Pancreas (tissue), 10 donors: Measurements from ENCODE around the gene ZCCHC17. TPM values are rescaled to one million over a fixed set of nuclear protein-coding genes. Genes with fewer than 3 reads are reported as not detected.

ENCODE experiments used
- ATAC-seq, 4 donors: fragments of 200-7000 bp; cut with Tn5 transposase; one replicate each; pipeline versions ENCODE4 v1.8.0 to v1.9.1; 2020; ENCODE audit warnings: mild to moderate bottlenecking in 4 of 4, moderate library complexity in 4 of 4
- DNase-seq, 6 donors: peaks; one replicate each; pipeline ENCODE4 v3.0.0-alpha.2; 2020
- FAIRE-seq: peaks from 2 replicates; lab custom pipeline; 2012; peaks lifted over from hg19 to GRCh38; lab: Jason Lieb, UNC
- H3K27ac ChIP-seq, 4 donors: fragments of 200-600 bp; sonication (generic); 1 replicate in 3 of 4; 2 replicates in 1 of 4; pipeline versions ENCODE4 v1.5.0 to v1.8.0; 2020
- H3K27me3 ChIP-seq, 4 donors: fragments of 200-600 bp; one replicate each; pipeline ENCODE4 v1.8.0; 2021
- H3K36me3 ChIP-seq, 3 donors: fragments of 200-600 bp; sonication (generic) in 1 of 3; one replicate each; pipeline versions ENCODE4 v1.5.0 to v1.8.0; 2020 to 2021
- H3K4me1 ChIP-seq, 3 donors: fragments of 200-600 bp; one replicate each; pipeline ENCODE4 v1.8.0; 2021
- H3K4me3 ChIP-seq, 4 donors: fragments of 200-600 bp; sonication (generic) in 2 of 4; one replicate each; pipeline versions ENCODE4 v1.5.0 to v1.8.0; 2020 to 2021
- H3K9me3 ChIP-seq, 4 donors: fragments of 200-600 bp; one replicate each; pipeline ENCODE4 v1.8.0; 2021
- CTCF ChIP-seq, 4 donors: fragments of 200-600 bp; sonication (generic) in 3 of 4; IDR thresholded peaks; one replicate each; pipeline versions ENCODE4 v1.5.0 to v1.8.0; 2021; ENCODE audit warnings: antibody characterized with exemption in 4 of 4
- WGBS, 2 donors: extraction: QIAGEN DNeasy Blood & Tissue Kit; methylation state at CpG; one replicate each; pipeline ENCODE4 v1.1.7; 2013; 5-methylcytosine and 5-hydroxymethylcytosine counted together
- intact Hi-C, 3 donors: fragments of 100-400 bp; cut with DNase I; formaldehyde crosslinking; loops; one replicate each; pipeline versions ENCODE4 v1.11.1 to v1.14.2; 2022
- polyA plus RNA-seq, 2 donors: library from polyadenylated mRNA; stranded (reverse); fragments of 200-250 nt; gene quantifications; one replicate each; pipeline ENCODE4 v1.2.3, GENCODE V29; 2013
- total RNA-seq, 6 donors: library from RNA; stranded (reverse); fragmentation: NEBNext Ultra II Directional in 4 of 6; extraction: Animal tissue kit (Norgen Biotek cat#: 25700) in 4 of 6; gene quantifications; one replicate each; pipeline versions ENCODE4 v1.2.1 to v1.2.4, GENCODE V29; 2021 to 2023
- donor health status: healthy with polysubstance abuse.
- donor health status: DM: no; HTN: no; CAD: no; lungs with moderate emphysema.
- donor health status: DM: no; HTN: no; CAD: no.
- donor health status: control.
- donor health status: control.
- donor health status: Bipolar disorder and iron deficiency.
- donor health status: DM: yes; HTN: yes; CAD: no.
- donor health status: DM: no; HTN: no; CAD: no.
- donor health status: DM: no; HTN: no; CAD: no.
- donor health status: DM: yes; HTN: yes; CAD: no.

ZCCHC17 gene
- total and polyA plus RNA-seq, 8 donors, result 5.6 to 20.3 (median 9.5) TPM

GRCh38 chr1:31345635-31346034 is 48.8 kb downstream of the ZCCHC17 start:
- 89 to 96% methylated on average over 2 of the region's 2 CpGs for WGBS, 2 donors
- Histone ChIP-seq H3K4me3 (no peak overlapping the region), H3K27me3 (no peaks in the 10 kb centered on the region), H3K4me1 (no peaks in the 10 kb centered on the region), H3K9me3 (no peaks in the 10 kb centered on the region), H3K36me3 (peaks cover 0 to 8% (median 0%) of the 10 kb centered on the region in 3 donors), H3K27ac (no peak overlapping the region)
- TF ChIP-seq CTCF (IDR thresholded peaks at IDR 0.05), result no peak
- intact Hi-C loops, result no loop called here
- ATAC-seq (no peak), FAIRE-seq (no peak), DNase-seq (no peak)

GRCh38 chr1:31346785-31347184 is 50.0 kb downstream of the ZCCHC17 start:
- Histone ChIP-seq H3K36me3 (peaks cover 0 to 8% (median 8%) of the 10 kb centered on the region in 3 donors), H3K27me3 (no peaks in the 10 kb centered on the region), H3K4me1 (no peaks in the 10 kb centered on the region), H3K27ac (no peak overlapping the region), H3K9me3 (no peaks in the 10 kb centered on the region), H3K4me3 (no peak overlapping the region)
- ATAC-seq (no peak), DNase-seq (no peak), FAIRE-seq (no peak)
- no peak for TF ChIP-seq CTCF (IDR thresholded peaks at IDR 0.05)
- intact Hi-C loops, result no loop called here

- Histone ChIP-seq H3K9me3 (no peaks in the 10 kb centered on the region), H3K27me3 (no peaks in the 10 kb centered on the region), H3K4me3 (no peak overlapping the region), H3K36me3 (peaks cover 0 to 9% (median 8%) of the 10 kb centered on the region in 3 donors), H3K4me1 (no peaks in the 10 kb centered on the region), H3K27ac (no peak overlapping the region)
- no peak for TF ChIP-seq CTCF (IDR thresholded peaks at IDR 0.05)
- no peak for DNase-seq
- intact Hi-C loops, result no loop called here
- FAIRE-seq, result no peak
- 85 to 88% methylated on average over 1 of the region's 1 CpG for WGBS, 2 donors
- ATAC-seq, result no peak
Observed at GRCh38 chr1:31348449-31348848, 51.6 kb downstream of the ZCCHC17 start.

- intact Hi-C loops, result no loop called here
- WGBS, 2 donors, result 38 to 39% methylated on average over 3 of the region's 3 CpGs
- Histone ChIP-seq H3K27ac (no peak overlapping the region), H3K36me3 (peaks cover 0 to 9% (median 8%) of the 10 kb centered on the region in 3 donors), H3K4me1 (no peaks in the 10 kb centered on the region), H3K27me3 (no peaks in the 10 kb centered on the region), H3K9me3 (no peaks in the 10 kb centered on the region), H3K4me3 (no peak overlapping the region)
- TF ChIP-seq CTCF (IDR thresholded peaks at IDR 0.05), result no peak
- ATAC-seq, result peak in 1 of 4 donors; percentile 28
- FAIRE-seq, result no peak
- no peak for DNase-seq
Observed at GRCh38 chr1:31354283-31354682, 57.5 kb downstream of the ZCCHC17 start.

- DNase-seq, result no peak
- no peak overlapping the region for H3K4me3 ChIP-seq
- no peak overlapping the region for H3K27ac ChIP-seq
- no peaks in the 10 kb centered on the region for H3K27me3 ChIP-seq
- 91 to 93% methylated on average over 2 of the region's 2 CpGs for whole genome bisulfite sequencing, 2 donors
- TF ChIP-seq CTCF (IDR thresholded peaks at IDR 0.05), result no peak
- H3K4me1 ChIP-seq, result no peaks in the 10 kb centered on the region
- no peak for FAIRE-seq
- no peaks in the 10 kb centered on the region for H3K9me3 ChIP-seq
- peaks cover 0 to 4% (median 0%) of the 10 kb centered on the region in 3 donors for H3K36me3 ChIP-seq
- intact Hi-C loops, result no loop called here
- no peak for ATAC-seq
Observed at GRCh38 chr1:31356427-31356826, 59.6 kb downstream of the ZCCHC17 start.
